GM12872 (cell line): ENCODE measurements around the gene MC5R.
A peak's percentile ranks its signal among the peaks of the same experiment; 100 is the strongest.

ENCODE experiments used
- CTCF ChIP-seq: IDR thresholded peaks from 3 replicates; pipeline ENCODE4 v1.5.1; 2011; ENCODE audit warnings: low read depth, mild to moderate bottlenecking, low read length, moderate library complexity; ENCODE audit not compliant: insufficient read depth

MC5R gene

GRCh38 chr18:13823707-13824395 is at the start of gene MC5R:
Gene MC5R (plus strand): TSS chr18:13824149. CDS start chr18:13825766, 1,617 bp downstream.
- TF ChIP-seq CTCF = peak; percentile 89

DNA sequence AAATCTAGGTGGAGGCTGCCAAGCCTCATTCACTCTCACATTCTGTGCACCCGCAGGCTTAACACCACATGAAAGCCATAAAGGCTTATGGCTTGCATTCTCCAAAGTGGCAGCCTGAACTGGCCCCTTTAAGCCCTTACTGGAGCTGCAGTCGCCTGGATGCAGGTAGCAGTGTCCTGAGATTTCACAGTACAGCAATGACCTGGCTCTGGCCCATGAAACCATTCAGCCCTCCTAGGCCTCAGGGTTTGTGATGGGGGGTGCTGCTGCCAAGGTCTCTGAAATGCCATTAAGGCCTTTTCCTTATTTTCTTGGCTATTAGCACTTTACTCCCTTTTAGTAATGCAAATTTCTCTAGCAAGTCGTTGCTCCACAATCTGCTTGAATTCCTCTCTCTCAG is 48.9 kb upstream of the MC5R start:
- TF ChIP-seq CTCF = no peak

- TF ChIP-seq CTCF = no peak
These were observed 32.8 kb upstream of the MC5R start for GRCh38 chr18:13791181-13791580.

DNA sequence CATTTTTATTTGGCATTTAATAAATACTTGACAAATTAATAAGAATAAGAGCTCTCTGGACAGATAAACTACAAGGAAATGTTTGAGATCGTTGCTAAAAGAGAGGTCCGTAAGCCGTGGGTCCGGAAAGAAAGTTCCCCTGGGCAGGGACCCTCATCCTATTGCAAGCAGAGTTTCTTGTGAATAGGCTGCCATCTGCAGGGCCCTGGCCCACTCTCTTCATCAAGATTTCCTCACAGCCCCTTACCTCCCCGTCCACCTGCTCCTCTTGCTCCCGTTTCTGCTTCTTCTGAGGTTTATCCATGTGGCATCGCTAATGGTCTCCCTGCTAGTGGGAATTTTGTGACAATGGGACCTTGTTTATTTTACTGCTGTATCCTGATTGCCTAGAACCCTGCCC is 30.1 kb upstream of the MC5R start:
- TF ChIP-seq CTCF = no peak

DNA sequence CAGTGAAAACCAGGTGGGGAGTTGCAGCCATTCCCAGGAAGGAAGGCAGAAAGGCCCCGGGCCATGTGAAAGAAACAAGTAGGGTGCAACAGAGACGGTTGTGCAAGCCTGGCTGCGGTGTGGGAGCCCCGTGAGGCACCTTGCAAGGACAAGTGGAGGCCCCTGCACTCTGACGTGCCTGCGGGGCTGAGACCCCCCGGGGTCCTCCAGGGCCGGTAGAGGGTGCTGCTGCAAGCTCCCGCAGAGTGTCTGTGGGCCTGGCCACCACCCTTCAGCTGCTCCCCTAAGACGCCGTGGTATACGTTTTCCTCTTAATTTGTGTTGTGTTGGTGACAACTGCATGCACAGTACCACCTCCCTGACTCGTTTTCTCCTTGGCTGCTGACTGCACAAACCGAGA is 27.4 kb upstream of the MC5R start:
- no peak for TF ChIP-seq CTCF

DNA sequence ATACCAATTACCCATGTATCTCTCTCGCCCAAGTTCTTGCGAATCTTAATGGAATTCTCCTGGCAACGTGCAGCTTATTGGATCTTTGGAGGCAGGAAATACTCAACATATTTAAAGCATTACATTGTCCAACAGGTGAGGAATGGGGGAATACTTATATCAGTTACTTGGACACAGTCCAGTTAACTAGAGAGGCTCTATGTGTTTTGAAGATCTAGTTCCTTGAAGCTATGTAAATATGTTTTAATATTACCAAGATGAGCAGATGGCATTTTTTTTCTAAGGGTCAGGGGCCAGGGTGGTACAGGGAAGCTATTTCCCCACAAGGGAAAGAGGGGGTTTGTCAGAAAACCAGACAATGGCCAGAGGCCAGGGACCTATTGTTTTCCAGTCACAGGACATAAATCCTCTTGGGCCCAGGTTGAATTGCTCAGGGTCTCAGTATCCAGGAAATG is 26.8 kb upstream of the MC5R start:
- TF ChIP-seq CTCF = no peak

GRCh38 chr18:13799396-13799795 is 24.6 kb upstream of the MC5R start:
- no peak for TF ChIP-seq CTCF
